Pancreas (tissue), 10 donors: ENCODE data around the gene NPHP4. TPM values are rescaled to one million over a fixed set of nuclear protein-coding genes. Genes with fewer than 3 reads are reported as not detected.

Experiments used
- ATAC-seq, 4 donors: fragments of 200-7000 bp; cut with Tn5 transposase; one replicate each; pipeline versions ENCODE4 v1.8.0 to v1.9.1; 2020; ENCODE audit warnings: mild to moderate bottlenecking in 4 of 4, moderate library complexity in 4 of 4
- DNase-seq, 6 donors: peaks; one replicate each; pipeline ENCODE4 v3.0.0-alpha.2; 2020
- FAIRE-seq: peaks from 2 replicates; lab custom pipeline; 2012; peaks lifted over from hg19 to GRCh38; lab: Jason Lieb, UNC
- H3K27ac ChIP-seq, 4 donors: fragments of 200-600 bp; sonication (generic); 1 replicate in 3 of 4; 2 replicates in 1 of 4; pipeline versions ENCODE4 v1.5.0 to v1.8.0; 2020
- H3K27me3 ChIP-seq, 4 donors: fragments of 200-600 bp; one replicate each; pipeline ENCODE4 v1.8.0; 2021
- H3K36me3 ChIP-seq, 3 donors: fragments of 200-600 bp; sonication (generic) in 1 of 3; one replicate each; pipeline versions ENCODE4 v1.5.0 to v1.8.0; 2020 to 2021
- H3K4me1 ChIP-seq, 3 donors: fragments of 200-600 bp; one replicate each; pipeline ENCODE4 v1.8.0; 2021
- H3K4me3 ChIP-seq, 4 donors: fragments of 200-600 bp; sonication (generic) in 2 of 4; one replicate each; pipeline versions ENCODE4 v1.5.0 to v1.8.0; 2020 to 2021
- H3K9me3 ChIP-seq, 4 donors: fragments of 200-600 bp; one replicate each; pipeline ENCODE4 v1.8.0; 2021
- WGBS, 2 donors: extraction: QIAGEN DNeasy Blood & Tissue Kit; methylation state at CpG; one replicate each; pipeline ENCODE4 v1.1.7; 2013; 5-methylcytosine and 5-hydroxymethylcytosine counted together
- intact Hi-C, 3 donors: fragments of 100-400 bp; cut with DNase I; formaldehyde crosslinking; loops; one replicate each; pipeline versions ENCODE4 v1.11.1 to v1.14.2; 2022
- polyA plus RNA-seq, 2 donors: library from polyadenylated mRNA; stranded (reverse); fragments of 200-250 nt; gene quantifications; one replicate each; pipeline ENCODE4 v1.2.3, GENCODE V29; 2013
- total RNA-seq, 6 donors: library from RNA; stranded (reverse); fragmentation: NEBNext Ultra II Directional in 4 of 6; extraction: Animal tissue kit (Norgen Biotek cat#: 25700) in 4 of 6; gene quantifications; one replicate each; pipeline versions ENCODE4 v1.2.1 to v1.2.4, GENCODE V29; 2021 to 2023
- TF ChIP-seq, protein P1 (sequence below), 4 donors: fragments of 200-600 bp; sonication (generic) in 3 of 4; IDR thresholded peaks; one replicate each; pipeline versions ENCODE4 v1.5.0 to v1.8.0; 2021; ENCODE audit warnings: antibody characterized with exemption in 4 of 4
- donor health status: healthy with polysubstance abuse.
- donor health status: DM: no; HTN: no; CAD: no; lungs with moderate emphysema.
- donor health status: DM: no; HTN: no; CAD: no.
- donor health status: control.
- donor health status: control.
- donor health status: Bipolar disorder and iron deficiency.
- donor health status: DM: yes; HTN: yes; CAD: no.
- donor health status: DM: no; HTN: no; CAD: no.
- donor health status: DM: no; HTN: no; CAD: no.
- donor health status: DM: yes; HTN: yes; CAD: no.

NPHP4 gene
- total and polyA plus RNA-seq, 8 donors, result 4.0 to 9.7 (median 5.7) TPM

DNA sequence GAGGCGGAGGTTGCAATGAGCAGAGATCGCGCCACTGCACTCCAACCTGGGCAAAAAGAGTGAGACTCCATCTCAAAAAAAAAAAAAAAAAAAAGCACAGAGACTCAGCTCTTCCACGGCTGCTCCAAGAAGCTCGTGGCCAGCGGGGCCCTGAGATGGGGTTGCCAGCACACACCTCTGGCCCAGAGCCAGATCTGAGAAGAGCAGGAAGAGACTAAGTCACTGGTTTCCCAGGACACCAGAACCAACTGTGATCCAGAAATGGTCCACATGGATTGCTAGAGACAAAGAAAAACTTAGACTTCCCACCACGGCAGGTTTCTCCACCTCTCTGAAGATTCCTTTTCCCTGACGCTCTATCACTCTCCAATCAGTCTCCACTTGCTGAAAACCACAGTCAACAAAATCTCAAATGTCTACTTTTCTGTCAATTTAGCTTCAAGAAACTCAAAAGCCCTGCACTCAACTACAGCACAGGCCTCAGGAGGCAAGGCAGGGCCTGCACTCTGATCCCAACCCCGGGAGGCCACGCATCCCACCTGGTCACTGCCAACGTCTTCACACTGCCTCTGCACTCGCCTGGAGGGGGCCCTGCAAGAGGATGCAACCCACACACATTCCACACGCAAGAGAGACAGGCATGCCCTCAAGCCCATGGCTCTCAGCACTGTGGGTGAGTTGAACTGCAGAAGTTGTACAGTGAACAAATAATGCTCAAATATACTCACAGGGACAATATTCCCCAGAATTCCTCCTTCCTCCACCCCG lies 79.0 kb downstream of the NPHP4 start:
- no peaks in the 10 kb centered on the region for H3K36me3 ChIP-seq
- H3K27me3 ChIP-seq, result no peaks in the 10 kb centered on the region
- ATAC-seq, result no peak
- H3K9me3 ChIP-seq, result no peaks in the 10 kb centered on the region
- TF ChIP-seq, protein P1, sequence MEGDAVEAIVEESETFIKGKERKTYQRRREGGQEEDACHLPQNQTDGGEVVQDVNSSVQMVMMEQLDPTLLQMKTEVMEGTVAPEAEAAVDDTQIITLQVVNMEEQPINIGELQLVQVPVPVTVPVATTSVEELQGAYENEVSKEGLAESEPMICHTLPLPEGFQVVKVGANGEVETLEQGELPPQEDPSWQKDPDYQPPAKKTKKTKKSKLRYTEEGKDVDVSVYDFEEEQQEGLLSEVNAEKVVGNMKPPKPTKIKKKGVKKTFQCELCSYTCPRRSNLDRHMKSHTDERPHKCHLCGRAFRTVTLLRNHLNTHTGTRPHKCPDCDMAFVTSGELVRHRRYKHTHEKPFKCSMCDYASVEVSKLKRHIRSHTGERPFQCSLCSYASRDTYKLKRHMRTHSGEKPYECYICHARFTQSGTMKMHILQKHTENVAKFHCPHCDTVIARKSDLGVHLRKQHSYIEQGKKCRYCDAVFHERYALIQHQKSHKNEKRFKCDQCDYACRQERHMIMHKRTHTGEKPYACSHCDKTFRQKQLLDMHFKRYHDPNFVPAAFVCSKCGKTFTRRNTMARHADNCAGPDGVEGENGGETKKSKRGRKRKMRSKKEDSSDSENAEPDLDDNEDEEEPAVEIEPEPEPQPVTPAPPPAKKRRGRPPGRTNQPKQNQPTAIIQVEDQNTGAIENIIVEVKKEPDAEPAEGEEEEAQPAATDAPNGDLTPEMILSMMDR (IDR thresholded peaks at IDR 0.05), result no peak
- 89 to 93% methylated on average over 14 of the region's 14 CpGs for WGBS, 2 donors
- H3K4me1 ChIP-seq, result peaks cover 0 to 3% (median 0%) of the 10 kb centered on the region in 3 donors
- no peak for DNase-seq
- no peak for FAIRE-seq
- H3K27ac ChIP-seq, result no peak overlapping the region
- no peak overlapping the region for H3K4me3 ChIP-seq
- intact Hi-C loops, result no loop called here

DNA sequence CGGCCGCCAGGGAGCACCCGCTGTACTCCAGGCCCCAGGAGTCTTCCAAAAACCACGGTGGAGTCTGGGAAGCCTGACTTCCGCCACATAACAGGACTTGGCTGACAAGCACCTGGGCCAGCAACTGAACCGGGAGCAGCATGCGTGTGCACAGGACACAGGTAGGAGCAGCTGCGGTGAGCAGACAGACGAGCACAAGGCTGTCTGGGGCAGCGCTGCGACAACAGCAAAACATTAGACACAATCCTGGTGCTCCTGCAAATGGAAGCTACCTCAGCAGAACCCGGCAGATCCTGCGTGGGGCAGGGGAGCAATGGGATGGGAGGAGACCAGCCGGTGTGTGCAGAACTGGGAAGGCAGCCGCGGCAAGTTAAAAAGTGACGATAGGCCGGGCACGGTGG lies 80.4 kb downstream of the NPHP4 start:
- Histone ChIP-seq H3K27me3 (no peaks in the 10 kb centered on the region), H3K36me3 (no peaks in the 10 kb centered on the region), H3K4me1 (peaks cover 0 to 3% (median 0%) of the 10 kb centered on the region in 3 donors), H3K9me3 (no peaks in the 10 kb centered on the region), H3K27ac (no peak overlapping the region), H3K4me3 (no peak overlapping the region)
- no peak for DNase-seq
- WGBS, 2 donors, result 95 to 96% methylated on average over 19 of the region's 19 CpGs
- TF ChIP-seq, protein P1 (IDR thresholded peaks at IDR 0.05), result no peak
- ATAC-seq, result no peak
- intact Hi-C loops, result no loop called here
- FAIRE-seq, result no peak

DNA sequence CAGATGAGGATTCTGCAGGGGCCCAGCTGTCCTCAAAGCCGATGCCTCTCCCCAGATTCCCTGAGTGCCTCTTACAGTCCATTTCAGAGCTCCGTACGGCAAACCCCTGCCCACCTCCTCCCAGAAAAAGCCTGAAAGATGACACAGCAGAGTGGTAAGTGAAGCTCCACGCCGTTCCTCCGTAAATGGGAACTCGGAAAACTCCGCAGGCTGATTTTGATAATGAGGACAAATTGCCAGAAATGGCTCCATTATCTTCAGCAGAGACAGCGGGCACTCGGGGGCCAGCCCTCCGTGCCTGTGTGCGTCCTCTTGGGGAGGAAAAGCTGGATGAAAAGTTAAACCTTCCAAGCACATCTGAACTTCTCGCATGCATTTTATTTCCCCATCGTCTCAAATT lies 81.1 kb downstream of the NPHP4 start:
- intact Hi-C loops, result no loop called here
- no peak for FAIRE-seq
- TF ChIP-seq, protein P1 (IDR thresholded peaks at IDR 0.05), result no peak

DNA sequence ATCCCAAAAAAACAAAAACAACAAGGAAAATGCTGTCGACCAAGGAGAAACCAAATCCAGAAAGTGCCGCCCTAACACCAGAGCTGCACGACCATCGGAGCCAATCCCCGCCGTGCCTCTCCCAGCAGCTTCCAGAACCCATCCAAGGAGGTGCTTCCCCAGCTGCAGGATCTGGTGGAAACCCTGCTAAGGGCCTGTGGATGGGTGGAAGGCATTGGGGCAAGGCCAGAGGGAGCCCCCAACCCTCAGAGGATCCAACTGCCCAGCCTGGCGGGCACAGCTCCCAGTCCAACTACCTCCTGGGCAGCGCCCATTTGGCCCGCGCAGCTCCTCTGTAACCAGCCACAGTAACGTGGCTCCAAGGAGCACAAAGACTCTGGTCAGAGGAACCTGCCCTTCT lies 81.6 kb downstream of the NPHP4 start:
- no peak for DNase-seq
- H3K27me3 ChIP-seq, result no peaks in the 10 kb centered on the region
- no peaks in the 10 kb centered on the region for H3K9me3 ChIP-seq
- H3K4me3 ChIP-seq, result no peak overlapping the region
- TF ChIP-seq, protein P1 (IDR thresholded peaks at IDR 0.05), result no peak
- 91 to 94% methylated on average over 9 to 11 of the region's 11 CpGs for WGBS, 2 donors
- no peak for ATAC-seq
- H3K4me1 ChIP-seq, result no peaks in the 10 kb centered on the region
- intact Hi-C loops, result no loop called here
- FAIRE-seq, result no peak
- no peaks in the 10 kb centered on the region for H3K36me3 ChIP-seq
- no peak overlapping the region for H3K27ac ChIP-seq

More for the DNA sequence above, 81.1 kb downstream of the NPHP4 start:
- H3K27me3 ChIP-seq, result no peaks in the 10 kb centered on the region
- peaks cover 0 to 3% (median 0%) of the 10 kb centered on the region in 3 donors for H3K4me1 ChIP-seq
- WGBS, 2 donors, result 92% methylated on average over 14 of the region's 14 CpGs
- no peaks in the 10 kb centered on the region for H3K9me3 ChIP-seq
- H3K36me3 ChIP-seq, result no peaks in the 10 kb centered on the region
- no peak for ATAC-seq
- no peak overlapping the region for H3K4me3 ChIP-seq
- H3K27ac ChIP-seq, result no peak overlapping the region
- DNase-seq, result no peak

DNA sequence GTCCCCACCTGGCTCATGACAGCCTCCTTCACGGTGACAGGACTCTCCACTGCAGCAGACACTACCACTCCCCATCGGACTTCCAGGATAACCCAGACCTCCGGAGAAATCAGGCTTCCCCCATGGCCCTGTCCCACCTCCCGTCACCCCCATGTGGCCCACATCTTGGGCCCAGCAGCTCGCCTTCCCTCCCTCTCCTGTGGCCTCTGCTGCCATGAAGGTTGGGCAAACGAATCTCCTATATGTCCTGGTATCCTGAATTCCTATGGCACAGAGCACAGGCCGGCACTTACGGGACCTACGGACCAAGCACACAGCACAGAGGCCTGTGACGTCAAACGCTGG lies 82.0 kb downstream of the NPHP4 start:
- no peaks in the 10 kb centered on the region for H3K27me3 ChIP-seq
- no peaks in the 10 kb centered on the region for H3K36me3 ChIP-seq
- DNase-seq, result no peak
- ATAC-seq, result no peak
- H3K27ac ChIP-seq, result no peak overlapping the region
- WGBS, 2 donors, result 91 to 96% methylated on average over 11 of the region's 11 CpGs
- H3K9me3 ChIP-seq, result no peaks in the 10 kb centered on the region
- intact Hi-C loops, result no loop called here
- H3K4me3 ChIP-seq, result no peak overlapping the region
- no peak for FAIRE-seq
- no peaks in the 10 kb centered on the region for H3K4me1 ChIP-seq
- TF ChIP-seq, protein P1 (IDR thresholded peaks at IDR 0.05), result no peak
